Testis (tissue), 3 donors: ENCODE measurements around the gene OSTF1. TPM values are rescaled to one million over a fixed set of nuclear protein-coding genes. Genes with fewer than 3 reads are reported as not detected.

ENCODE experiments used
- DNase-seq: peaks from one replicate; pipeline ENCODE4 v3.0.0-alpha.2; 2019
- H3K27ac ChIP-seq, 2 donors: fragments of 200-600 bp; sonication (generic); one replicate each; pipeline ENCODE4 v1.5.1; 2019
- H3K27me3 ChIP-seq: fragments of 200-600 bp; sonication (generic); one replicate; pipeline ENCODE4 v1.5.1; 2019
- H3K36me3 ChIP-seq: fragments of 200-600 bp; sonication (generic); one replicate; pipeline ENCODE4 v1.5.1; 2017; ENCODE audit warnings: low read depth; ENCODE audit errors: missing control alignments
- H3K4me1 ChIP-seq: fragments of 200-600 bp; sonication (generic); one replicate; pipeline ENCODE4 v1.5.1; 2019
- H3K4me3 ChIP-seq, 2 donors: fragments of 200-600 bp; sonication (generic); one replicate each; pipeline ENCODE4 v1.5.1; 2017 to 2019
- H3K9me3 ChIP-seq: fragments of 200-600 bp; sonication (generic); one replicate; pipeline ENCODE4 v1.5.1; 2017
- CTCF ChIP-seq, 3 experiments: fragments of 450-650 bp in 2 of 3; fragments of 200-600 bp in 1 of 3; sonication (generic) in 1 of 3; IDR thresholded peaks; one replicate each; pipeline ENCODE4 v1.5.1; 2016 to 2019; ENCODE audit warnings: antibody characterized with exemption in 3 of 3, mild to moderate bottlenecking in 2 of 3, moderate library complexity in 1 of 3
- POLR2A ChIP-seq: fragments of 450-650 bp; IDR thresholded peaks from one replicate; pipeline ENCODE4 v1.6.1; 2017; ENCODE audit warnings: antibody characterized with exemption, mild to moderate bottlenecking, moderate library complexity
- WGBS, 2 donors: methylation state at CpG; one replicate each; pipeline ENCODE4 v1.1.5; 2018; 5-methylcytosine and 5-hydroxymethylcytosine counted together
- intact Hi-C: fragments of 100-400 bp; cut with DNase I; formaldehyde crosslinking; loops from one replicate; pipeline ENCODE4 v1.15.1; 2023; ENCODE audit warnings: low total_unique reads
- polyA plus RNA-seq: library from polyadenylated mRNA; stranded (reverse); fragments of 350-450 nt; fragmentation: Illumina TruSeq; extraction: RNeasy Lipid Tissue Mini Kit (QIAGEN cat#74804); gene quantifications from one replicate; pipeline ENCODE4 v1.2.3, GENCODE V29; 2014; ENCODE audit warnings: low read depth, low replicate concordance; ENCODE audit not compliant: insufficient read depth
- total RNA-seq, 2 donors: library from RNA; depleted of rRNA; stranded (reverse); fragments of >200 nt; gene quantifications; one replicate each; pipeline ENCODE4 v1.2.3, GENCODE V29; 2016

OSTF1 gene
- total and polyA plus RNA-seq, 3 donors from 2014 or later = 25.2 to 34.2 (median 25.6) TPM

- H3K4me1 ChIP-seq = no peaks in the 10 kb centered on the region
- H3K27ac ChIP-seq = no peak overlapping the region
- DNase-seq = no peak
- WGBS, 2 donors = 91 to 95% methylated on average over 2 of the region's 2 CpGs
- H3K4me3 ChIP-seq = no peak overlapping the region
- TF ChIP-seq CTCF (IDR thresholded peaks at IDR 0.05) = no peak
- no peak for TF ChIP-seq POLR2A
- H3K36me3 ChIP-seq = no peaks in the 10 kb centered on the region
- intact Hi-C loops = no loop called here
- H3K27me3 ChIP-seq = no peaks in the 10 kb centered on the region
- no peaks in the 10 kb centered on the region for H3K9me3 ChIP-seq
These were observed 82.6 kb downstream of the OSTF1 start for GRCh38 chr9:75170898-75171360.

GRCh38 chr9:75175395-75175794 is 87.1 kb downstream of the OSTF1 start:
- Histone ChIP-seq H3K9me3 (no peaks in the 10 kb centered on the region), H3K4me1 (no peaks in the 10 kb centered on the region), H3K27me3 (no peaks in the 10 kb centered on the region), H3K27ac (no peak overlapping the region), H3K36me3 (no peaks in the 10 kb centered on the region), H3K4me3 (no peak overlapping the region)
- intact Hi-C loops = no loop called here
- TF ChIP-seq POLR2A = no peak
- TF ChIP-seq CTCF (IDR thresholded peaks at IDR 0.05) = no peak
- DNase-seq = no peak
- WGBS, 2 donors = 86 to 93% methylated on average over 6 of the region's 6 CpGs

GRCh38 chr9:75176037-75176436 is 87.7 kb downstream of the OSTF1 start:
- no peak for DNase-seq
- Histone ChIP-seq H3K4me1 (no peaks in the 10 kb centered on the region), H3K4me3 (no peak overlapping the region), H3K27ac (no peak overlapping the region), H3K27me3 (no peaks in the 10 kb centered on the region), H3K9me3 (no peaks in the 10 kb centered on the region), H3K36me3 (no peaks in the 10 kb centered on the region)
- intact Hi-C loops = no loop called here
- no peak for TF ChIP-seq CTCF (IDR thresholded peaks at IDR 0.05)
- TF ChIP-seq POLR2A = no peak

GRCh38 chr9:75181750-75182149 is 93.4 kb downstream of the OSTF1 start:
- H3K4me1 ChIP-seq = no peaks in the 10 kb centered on the region
- H3K4me3 ChIP-seq = no peak overlapping the region
- no peaks in the 10 kb centered on the region for H3K9me3 ChIP-seq
- 89 to 92% methylated on average over 1 of the region's 1 CpG for WGBS, 2 donors
- no peaks in the 10 kb centered on the region for H3K27me3 ChIP-seq
- intact Hi-C loops = no loop called here
- no peaks in the 10 kb centered on the region for H3K36me3 ChIP-seq
- H3K27ac ChIP-seq = no peak overlapping the region
- TF ChIP-seq CTCF (IDR thresholded peaks at IDR 0.05) (no peak), POLR2A (no peak)
- DNase-seq = no peak

GRCh38 chr9:75183306-75183705 is 95.0 kb downstream of the OSTF1 start:
- intact Hi-C loops = no loop called here
- no peaks in the 10 kb centered on the region for H3K4me1 ChIP-seq
- no peaks in the 10 kb centered on the region for H3K36me3 ChIP-seq
- H3K27me3 ChIP-seq = no peaks in the 10 kb centered on the region
- TF ChIP-seq CTCF (IDR thresholded peaks at IDR 0.05) (no peak), POLR2A (no peak)
- H3K9me3 ChIP-seq = no peaks in the 10 kb centered on the region
- no peak overlapping the region for H3K27ac ChIP-seq
- H3K4me3 ChIP-seq = no peak overlapping the region
- DNase-seq = no peak
- WGBS, 2 donors = 90 to 94% methylated on average over 9 of the region's 9 CpGs
